Gastrocnemius medialis (tissue), 4 donors: Measurements from ENCODE around the gene ARL14.

Source experiments
- CTCF ChIP-seq, 5 experiments: fragments of 450-650 bp in 3 of 5; fragments of 200-600 bp in 2 of 5; sonication (generic) in 2 of 5; IDR thresholded peaks in 4 of 5; conservative IDR thresholded peaks in 1 of 5; 1 replicate in 4 of 5; 2 replicates in 1 of 5; pipeline ENCODE4 v1.5.1; 2016 to 2019; ENCODE audit warnings: antibody characterized with exemption in 5 of 5, mild to moderate bottlenecking in 3 of 5, moderate library complexity in 3 of 5
- POLR2A ChIP-seq, 2 donors: fragments of 450-650 bp; IDR thresholded peaks; one replicate each; pipeline ENCODE4 v1.6.1; 2017; ENCODE audit warnings: antibody characterized with exemption in 2 of 2, mild to moderate bottlenecking in 2 of 2, moderate library complexity in 2 of 2

- no peak for TF ChIP-seq POLR2A (IDR thresholded peaks at IDR 0.05)
- no peak for TF ChIP-seq CTCF (IDR thresholded peaks at IDR 0.05 in 4 of 5, conservative IDR thresholded peaks at IDR 0.05 in 1 of 5)
Observed at GRCh38 chr3:160677459-160677881, 510 bp downstream of the ARL14 start.
